ENCODE data around the gene CX3CL1. TPM values are rescaled to one million over a fixed set of nuclear protein-coding genes. Genes with fewer than 3 reads are reported as not detected.

The CX3CL1 gene
- polyA plus RNA-seq, 1 donor from 2014 or later, result 4.9 TPM

DNA sequence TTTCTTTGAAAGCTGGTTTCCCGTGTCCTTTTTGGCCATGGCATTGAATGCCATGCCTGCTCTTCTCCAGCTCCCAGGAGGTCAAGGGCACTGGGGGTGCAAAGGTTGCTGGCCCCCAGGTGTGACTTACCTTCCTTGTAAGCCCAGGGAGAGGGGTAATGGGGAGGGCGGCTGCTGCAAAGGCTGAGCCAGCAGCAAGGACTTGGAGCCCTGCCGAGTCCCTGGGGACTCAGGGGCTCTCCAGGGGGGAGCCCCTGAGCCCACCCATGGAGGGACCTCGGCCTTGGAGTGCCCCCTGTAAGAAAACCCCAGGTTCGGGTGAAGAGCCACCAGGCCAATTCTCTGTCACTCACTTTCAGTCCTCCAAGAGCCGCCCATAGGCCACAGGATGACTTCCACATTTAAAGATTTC lies 19.6 kb upstream of the CX3CL1 start:
- H3K9me2 ChIP-seq (ENCODE audit: insufficient read depth, low read length), result no peaks in the 10 kb centered on the region
- no peak overlapping the region for H3K4me2 ChIP-seq (ENCODE audit: low read length)
- H3K36me3 ChIP-seq (ENCODE audit: insufficient read depth, low read length), result no peaks in the 10 kb centered on the region
- no peak overlapping the region for H3K4me3 ChIP-seq (ENCODE audit: low read length)
- H3K27me3 ChIP-seq (ENCODE audit: insufficient read depth, low read depth, low read length), result no peaks in the 10 kb centered on the region
- no peak overlapping the region for H3K27ac ChIP-seq (ENCODE audit: low read length)
- H3K9me3 ChIP-seq (ENCODE audit: low read length), result no peaks in the 10 kb centered on the region
- H4K20me1 ChIP-seq (ENCODE audit: insufficient read depth), result no peaks in the 10 kb centered on the region
- no peak for TF ChIP-seq REST (IDR thresholded peaks at IDR 0.05; ENCODE audit: borderline replicate concordance)
- no peak for TF ChIP-seq TAF1 (IDR thresholded peaks at IDR 0.05; ENCODE audit: low read depth)
- TF ChIP-seq EZH2 (IDR thresholded peaks at IDR 0.05; ENCODE audit: borderline replicate concordance, insufficient read depth, low read length, poor library complexity, severe bottlenecking), result no peak
- TF ChIP-seq RAD21 (conservative IDR thresholded peaks at IDR 0.05), result no peak
- TF ChIP-seq SMC3 (conservative IDR thresholded peaks at IDR 0.05; ENCODE audit: poor library complexity), result no peak
- TF ChIP-seq CTCF (IDR thresholded peaks at IDR 0.05; ENCODE audit: poor library complexity, severe bottlenecking), result no peak
- TF ChIP-seq POLR2AphosphoS5 (IDR thresholded peaks at IDR 0.05), result no peak
- no peak for TF ChIP-seq EP300 (conservative IDR thresholded peaks at IDR 0.05; ENCODE audit: poor library complexity, severe bottlenecking)
- no peak for TF ChIP-seq MXI1 (conservative IDR thresholded peaks at IDR 0.05; ENCODE audit: poor library complexity, severe bottlenecking)
- no peak overlapping the region for H2AFZ ChIP-seq (ENCODE audit: low read depth, low read length)
- no peaks in the 10 kb centered on the region for H3K79me2 ChIP-seq (replicated peaks; ENCODE audit: insufficient read depth, low read length)
- H3K9ac ChIP-seq (ENCODE audit: low read length), result no peak overlapping the region
- no peaks in the 10 kb centered on the region for H3F3A ChIP-seq (ENCODE audit: insufficient read depth, low read length, poor library complexity, severe bottlenecking)

GRCh38 chr16:57354311-57354710 lies 18.0 kb upstream of the CX3CL1 start:
- H3K4me2 ChIP-seq (ENCODE audit: low read length), result no peak overlapping the region
- H4K20me1 ChIP-seq (ENCODE audit: insufficient read depth), result no peaks in the 10 kb centered on the region
- no peaks in the 10 kb centered on the region for H3K79me2 ChIP-seq (replicated peaks; ENCODE audit: insufficient read depth, low read length)
- H3F3A ChIP-seq (ENCODE audit: insufficient read depth, low read length, poor library complexity, severe bottlenecking), result no peaks in the 10 kb centered on the region
- H3K9ac ChIP-seq (ENCODE audit: low read length), result no peak overlapping the region
- no peaks in the 10 kb centered on the region for H3K9me3 ChIP-seq (ENCODE audit: low read length)
- no peaks in the 10 kb centered on the region for H3K9me2 ChIP-seq (ENCODE audit: insufficient read depth, low read length)
- no peak overlapping the region for H2AFZ ChIP-seq (ENCODE audit: low read depth, low read length)
- TF ChIP-seq REST (IDR thresholded peaks at IDR 0.05; ENCODE audit: borderline replicate concordance) (no peak), EP300 (conservative IDR thresholded peaks at IDR 0.05; ENCODE audit: poor library complexity, severe bottlenecking) (no peak), TAF1 (IDR thresholded peaks at IDR 0.05; ENCODE audit: low read depth) (no peak), SMC3 (conservative IDR thresholded peaks at IDR 0.05; ENCODE audit: poor library complexity) (no peak), RAD21 (conservative IDR thresholded peaks at IDR 0.05) (no peak), MXI1 (conservative IDR thresholded peaks at IDR 0.05; ENCODE audit: poor library complexity, severe bottlenecking) (no peak), EZH2 (IDR thresholded peaks at IDR 0.05; ENCODE audit: borderline replicate concordance, insufficient read depth, low read length, poor library complexity, severe bottlenecking) (no peak), POLR2AphosphoS5 (IDR thresholded peaks at IDR 0.05) (no peak)
- no peaks in the 10 kb centered on the region for H3K27me3 ChIP-seq (ENCODE audit: insufficient read depth, low read depth, low read length)
- no peak overlapping the region for H3K27ac ChIP-seq (ENCODE audit: low read length)
- no peaks in the 10 kb centered on the region for H3K36me3 ChIP-seq (ENCODE audit: insufficient read depth, low read length)
- H3K4me3 ChIP-seq (ENCODE audit: low read length), result no peak overlapping the region

Measured in neural cell (in vitro differentiated cells).